Chondrocyte (in vitro differentiated cells): ENCODE results near the gene DMC1. TPM values are rescaled to one million over a fixed set of nuclear protein-coding genes. Genes with fewer than 3 reads are reported as not detected.

Source experiments
- DNase-seq: peaks from one replicate; pipeline ENCODE4 v3.0.0; 2021; ENCODE audit warnings: mixed read lengths, low spot score
- H3K27ac Mint-ChIP-seq: one replicate; pipeline ENCODE4 v1.8.0; 2021; ENCODE audit warnings: mild to moderate bottlenecking, moderate library complexity, mixed read lengths; ENCODE audit not compliant: unreplicated experiment
- H3K27me3 Mint-ChIP-seq: 2 replicates; pipeline ENCODE4 v1.8.0; 2021; ENCODE audit warnings: low read depth, mixed read lengths
- H3K36me3 Mint-ChIP-seq: 2 replicates; pipeline ENCODE4 v1.8.0; 2021; ENCODE audit warnings: low read depth, mixed read lengths
- H3K4me1 Mint-ChIP-seq: 2 replicates; pipeline ENCODE4 v1.8.0; 2021; ENCODE audit warnings: low read depth, mild to moderate bottlenecking, mixed read lengths
- H3K4me3 Mint-ChIP-seq: one replicate; pipeline ENCODE4 v1.8.0; 2021; ENCODE audit warnings: mild to moderate bottlenecking, moderate library complexity, mixed read lengths; ENCODE audit not compliant: unreplicated experiment
- H3K9me3 Mint-ChIP-seq: 2 replicates; pipeline ENCODE4 v1.8.0; 2021; ENCODE audit warnings: low read depth, mixed read lengths
- total RNA-seq: library from RNA; stranded (reverse); gene quantifications from 3 replicates; pipeline ENCODE4 v1.2.1, GENCODE V29; 2021
- TF ChIP-seq, protein P1 (sequence below): fragments of 200-600 bp; sonication (generic); IDR thresholded peaks from 2 replicates; pipeline ENCODE4 v1.5.0; 2021; ENCODE audit warnings: antibody characterized with exemption, mild to moderate bottlenecking, moderate library complexity

The DMC1 gene
- total RNA-seq, 1 donor from 2014 or later: 0.82 TPM

DNA sequence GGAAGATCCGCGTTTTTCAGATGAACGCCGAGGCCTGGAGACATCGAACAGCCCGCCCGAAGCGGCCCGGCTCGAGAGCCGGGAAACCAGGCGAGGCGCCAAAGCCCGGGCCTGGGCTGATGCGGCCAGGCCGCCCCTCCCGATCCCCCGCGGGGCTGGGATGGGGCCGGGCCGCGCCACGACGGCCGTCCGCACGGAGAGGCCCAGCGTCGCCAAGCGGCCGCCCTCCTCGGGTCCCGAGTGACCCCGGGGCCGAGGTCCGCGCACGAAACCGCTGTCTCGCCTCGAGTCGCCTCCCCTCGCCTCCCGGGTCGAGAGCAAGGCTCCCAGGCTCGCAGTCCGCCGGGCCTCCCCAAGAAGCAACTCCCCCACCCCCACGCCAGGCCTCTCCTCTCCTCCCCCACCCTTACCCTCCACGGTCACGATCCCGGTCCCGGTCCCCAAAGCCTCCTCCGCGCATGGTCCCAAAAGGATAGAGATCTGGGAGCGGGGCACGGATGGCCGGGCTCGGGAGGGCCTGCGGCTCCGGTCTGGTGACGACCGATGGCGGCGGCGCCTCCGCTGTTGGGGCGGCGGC lies 64.4 kb downstream of the DMC1 start:
- Mint-ChIP-seq H3K36me3 (peaks cover 18% of the 10 kb centered on the region), H3K27ac (peak overlapping the region; percentile 100), H3K27me3 (no peaks in the 10 kb centered on the region), H3K4me1 (peaks cover 46% of the 10 kb centered on the region), H3K9me3 (no peaks in the 10 kb centered on the region), H3K4me3 (peak overlapping the region; percentile 97)
- DNase-seq: no peak
- TF ChIP-seq, protein P1, sequence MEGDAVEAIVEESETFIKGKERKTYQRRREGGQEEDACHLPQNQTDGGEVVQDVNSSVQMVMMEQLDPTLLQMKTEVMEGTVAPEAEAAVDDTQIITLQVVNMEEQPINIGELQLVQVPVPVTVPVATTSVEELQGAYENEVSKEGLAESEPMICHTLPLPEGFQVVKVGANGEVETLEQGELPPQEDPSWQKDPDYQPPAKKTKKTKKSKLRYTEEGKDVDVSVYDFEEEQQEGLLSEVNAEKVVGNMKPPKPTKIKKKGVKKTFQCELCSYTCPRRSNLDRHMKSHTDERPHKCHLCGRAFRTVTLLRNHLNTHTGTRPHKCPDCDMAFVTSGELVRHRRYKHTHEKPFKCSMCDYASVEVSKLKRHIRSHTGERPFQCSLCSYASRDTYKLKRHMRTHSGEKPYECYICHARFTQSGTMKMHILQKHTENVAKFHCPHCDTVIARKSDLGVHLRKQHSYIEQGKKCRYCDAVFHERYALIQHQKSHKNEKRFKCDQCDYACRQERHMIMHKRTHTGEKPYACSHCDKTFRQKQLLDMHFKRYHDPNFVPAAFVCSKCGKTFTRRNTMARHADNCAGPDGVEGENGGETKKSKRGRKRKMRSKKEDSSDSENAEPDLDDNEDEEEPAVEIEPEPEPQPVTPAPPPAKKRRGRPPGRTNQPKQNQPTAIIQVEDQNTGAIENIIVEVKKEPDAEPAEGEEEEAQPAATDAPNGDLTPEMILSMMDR: no peak

DNA sequence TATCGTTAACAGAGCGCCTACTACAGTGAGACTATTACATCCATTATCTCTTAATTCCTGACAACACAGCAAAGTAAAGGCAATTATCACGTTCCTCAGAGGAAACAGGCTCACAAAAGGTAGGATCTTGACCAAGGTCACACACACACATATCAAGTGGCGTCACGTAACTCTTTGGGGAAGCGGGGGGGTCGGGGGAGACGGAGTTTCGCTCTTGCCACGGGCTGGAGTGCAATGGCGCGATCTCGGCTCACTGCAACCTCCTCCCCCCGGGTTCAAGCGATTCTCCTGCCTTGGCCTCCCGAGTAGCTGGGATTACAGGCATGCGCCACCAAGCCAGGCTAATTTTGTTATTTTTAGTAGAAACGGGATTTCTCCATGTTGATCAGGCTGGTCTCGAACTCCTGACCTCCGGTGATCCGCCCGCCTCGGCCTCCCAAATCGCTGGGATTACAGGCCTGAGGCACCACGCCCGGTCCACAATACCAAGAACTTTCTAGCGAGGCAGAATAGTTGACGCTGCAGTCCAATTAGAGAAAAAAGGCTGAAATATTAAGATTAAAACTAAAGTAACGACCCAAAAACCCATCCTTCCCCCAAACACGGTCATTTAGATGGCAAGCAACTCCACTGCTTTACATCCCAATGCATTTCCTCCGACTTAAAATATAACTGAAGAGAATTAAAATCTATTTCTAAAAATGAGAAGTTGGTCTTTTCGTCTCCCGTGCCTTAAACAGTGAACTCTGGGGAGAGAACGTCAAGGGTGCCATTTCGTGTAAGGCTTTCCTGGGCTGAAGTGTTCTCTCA lies 65.0 kb downstream of the DMC1 start:
- H3K4me1 Mint-ChIP-seq: peaks cover 46% of the 10 kb centered on the region
- H3K9me3 Mint-ChIP-seq: no peaks in the 10 kb centered on the region
- no peak for DNase-seq
- H3K4me3 Mint-ChIP-seq: peak overlapping the region; percentile 97
- H3K27me3 Mint-ChIP-seq: no peaks in the 10 kb centered on the region
- H3K36me3 Mint-ChIP-seq: peaks cover 21% of the 10 kb centered on the region
- peak overlapping the region; percentile 96 for H3K27ac Mint-ChIP-seq
- TF ChIP-seq, protein P1: no peak

DNA sequence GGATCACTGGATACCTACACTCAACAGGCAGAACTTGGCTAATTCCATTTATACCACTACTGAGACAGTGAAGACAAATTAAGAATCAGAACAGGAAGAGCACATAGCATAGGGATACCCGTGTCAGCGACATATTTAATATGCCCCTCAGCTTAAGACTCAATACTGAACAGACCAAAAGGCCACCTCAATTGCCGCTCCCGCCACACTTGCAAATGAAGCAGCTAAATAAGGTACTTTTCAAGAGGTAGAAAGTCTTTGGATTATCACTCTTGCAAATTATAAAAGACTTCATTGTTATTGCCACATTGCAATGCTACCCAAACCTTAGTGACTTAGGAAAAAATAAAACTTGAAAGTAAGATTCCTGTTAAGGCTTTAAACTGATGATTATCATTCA lies 67.0 kb downstream of the DMC1 start:
- peak overlapping the region; percentile 77 for H3K27ac Mint-ChIP-seq
- H3K36me3 Mint-ChIP-seq: peaks cover 34% of the 10 kb centered on the region
- H3K9me3 Mint-ChIP-seq: no peaks in the 10 kb centered on the region
- H3K27me3 Mint-ChIP-seq: no peaks in the 10 kb centered on the region
- peaks cover 46% of the 10 kb centered on the region for H3K4me1 Mint-ChIP-seq
- peak overlapping the region; percentile 97 for H3K4me3 Mint-ChIP-seq
- TF ChIP-seq, protein P1: no peak
- no peak for DNase-seq

DNA sequence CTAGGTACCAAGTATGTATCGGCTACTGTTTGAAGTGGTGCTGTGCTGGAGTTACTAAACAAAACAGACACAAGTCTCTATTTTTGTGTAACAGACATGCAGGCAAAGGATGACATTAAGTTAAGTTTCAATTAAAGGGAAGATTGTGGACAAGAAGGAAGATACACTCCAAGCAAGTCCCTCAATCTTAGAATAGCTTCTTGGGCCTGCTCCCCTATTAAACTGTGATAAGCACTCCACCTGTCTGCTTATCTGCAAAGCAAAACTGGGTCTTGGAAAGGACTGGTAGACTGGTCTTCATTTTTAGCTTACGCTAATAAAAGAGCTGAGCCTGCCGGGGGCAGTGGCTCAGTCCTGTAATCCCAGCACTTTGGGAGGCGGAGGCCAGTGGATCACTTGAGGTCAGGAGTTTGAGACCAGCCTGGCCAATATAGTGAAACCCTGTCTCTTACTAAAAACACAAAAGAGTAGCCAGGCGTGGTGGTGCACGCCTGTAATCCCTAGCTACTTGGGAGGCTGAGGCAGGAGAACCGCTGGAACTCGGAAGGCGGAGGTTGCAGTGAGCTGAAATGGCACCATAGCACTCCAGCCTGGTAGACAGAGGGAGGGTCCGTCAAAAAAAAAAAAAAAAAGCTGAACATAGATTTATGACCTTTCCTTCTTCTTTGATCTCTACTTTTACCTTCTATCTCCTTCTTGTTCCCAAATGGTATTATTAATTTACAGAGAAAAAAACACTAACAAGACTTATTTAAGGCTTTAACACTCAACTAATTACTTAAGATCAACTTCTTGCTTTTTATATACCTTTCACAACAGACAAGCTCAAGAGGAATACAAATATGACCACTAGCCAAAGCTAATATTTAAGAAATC lies 67.9 kb downstream of the DMC1 start:
- Mint-ChIP-seq H3K27me3 (no peaks in the 10 kb centered on the region), H3K9me3 (no peaks in the 10 kb centered on the region), H3K27ac (peak overlapping the region; percentile 77), H3K4me1 (peaks cover 44% of the 10 kb centered on the region), H3K36me3 (peaks cover 37% of the 10 kb centered on the region), H3K4me3 (no peak overlapping the region)
- no peak for DNase-seq
- TF ChIP-seq, protein P1: no peak

DNA sequence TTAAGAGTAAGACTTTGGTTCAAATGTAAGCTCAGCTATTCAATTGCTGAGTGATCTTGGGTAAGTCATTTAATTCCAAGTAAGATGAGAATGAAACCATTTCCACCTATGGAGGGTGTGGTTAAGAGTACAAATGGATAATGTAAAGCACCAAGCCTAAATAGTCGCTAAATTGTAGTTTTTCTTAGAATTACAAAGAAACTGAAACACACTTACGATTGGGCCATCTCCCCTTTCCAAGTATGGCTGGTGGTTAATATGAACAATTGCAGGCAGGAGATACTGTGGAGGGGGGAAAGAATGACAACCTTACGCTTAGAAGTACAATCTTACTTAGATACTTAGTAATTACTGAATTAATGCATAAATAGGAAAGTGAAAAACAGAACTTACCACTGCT lies 72.1 kb downstream of the DMC1 start:
- TF ChIP-seq, protein P1: no peak
- H3K4me3 Mint-ChIP-seq: no peak overlapping the region
- no peaks in the 10 kb centered on the region for H3K9me3 Mint-ChIP-seq
- peaks cover 49% of the 10 kb centered on the region for H3K36me3 Mint-ChIP-seq
- H3K27me3 Mint-ChIP-seq: no peaks in the 10 kb centered on the region
- H3K4me1 Mint-ChIP-seq: peaks cover 52% of the 10 kb centered on the region
- no peak overlapping the region for H3K27ac Mint-ChIP-seq
- DNase-seq: no peak
